GM03348 (cell line): ENCODE measurements around the gene CNTNAP4.

ENCODE experiments used
- DNase-seq: peaks from one replicate; pipeline ENCODE4 v3.0.0; 2012; ENCODE audit warnings: low spot score

Gene CNTNAP4

GRCh38 chr16:76490036-76490639, 212.9 kb downstream of the CNTNAP4 start:
- no peak for DNase-seq

- DNase-seq, result no peak
Observed at GRCh38 chr16:76500006-76500405, 222.8 kb downstream of the CNTNAP4 start.

GRCh38 chr16:76502063-76502462, 224.9 kb downstream of the CNTNAP4 start:
- no peak for DNase-seq

GRCh38 chr16:76502555-76502954, 225.4 kb downstream of the CNTNAP4 start:
- no peak for DNase-seq

GRCh38 chr16:76503091-76503490, 225.9 kb downstream of the CNTNAP4 start:
- DNase-seq, result no peak

- DNase-seq, result no peak
Observed at GRCh38 chr16:76511203-76511602, 234.0 kb downstream of the CNTNAP4 start.

GRCh38 chr16:76518781-76519180, 241.6 kb downstream of the CNTNAP4 start:
- DNase-seq, result no peak

- no peak for DNase-seq
Observed at GRCh38 chr16:76524356-76524755, 247.2 kb downstream of the CNTNAP4 start.

GRCh38 chr16:76524769-76525168, 247.6 kb downstream of the CNTNAP4 start:
- no peak for DNase-seq

- DNase-seq, result no peak
Observed at GRCh38 chr16:76527244-76527643, 250.0 kb downstream of the CNTNAP4 start.

- DNase-seq, result no peak
Observed at GRCh38 chr16:76529120-76529519, 251.9 kb downstream of the CNTNAP4 start.

GRCh38 chr16:76531236-76531635, 254.0 kb downstream of the CNTNAP4 start:
- DNase-seq, result no peak

- DNase-seq, result no peak
Observed at GRCh38 chr16:76532188-76532973, 255.2 kb downstream of the CNTNAP4 start.

GRCh38 chr16:76539609-76540008, 262.4 kb downstream of the CNTNAP4 start:
- DNase-seq, result no peak

GRCh38 chr16:76541070-76541469, 263.9 kb downstream of the CNTNAP4 start:
- no peak for DNase-seq

GRCh38 chr16:76565542-76565941, 288.3 kb downstream of the CNTNAP4 start:
- no peak for DNase-seq

- DNase-seq, result no peak
Observed at GRCh38 chr16:76571755-76572154, 294.6 kb downstream of the CNTNAP4 start.

GRCh38 chr16:76573281-76573680, 296.1 kb downstream of the CNTNAP4 start:
- DNase-seq, result no peak

- no peak for DNase-seq
Observed at GRCh38 chr16:76574651-76575050, 297.4 kb downstream of the CNTNAP4 start.

- no peak for DNase-seq
Observed at GRCh38 chr16:76576526-76576925, 299.3 kb downstream of the CNTNAP4 start.

GRCh38 chr16:76577003-76577402, 299.8 kb downstream of the CNTNAP4 start:
- DNase-seq, result no peak

GRCh38 chr16:76579277-76579922, 302.2 kb downstream of the CNTNAP4 start:
- no peak for DNase-seq

GRCh38 chr16:76583466-76583865, 306.3 kb downstream of the CNTNAP4 start:
- DNase-seq, result no peak
